Choroid plexus epithelial cell (primary cell): ENCODE measurements around the gene UNG.
"Not testable (repeated sequence)": the region's sequence is repeated elsewhere in the genome, so short reads cannot be mapped to it uniquely, and the experiment has no call there.

Source experiments
- DNase-seq: peaks from one replicate; pipeline ENCODE4 v3.0.0-alpha.2; 2010; ENCODE audit warnings: low read depth
- H3K4me3 ChIP-seq: 2 replicates; pipeline ENCODE4 v1.5.1; 2011; ENCODE audit warnings: low read depth, mild to moderate bottlenecking, control low read depth, low read length, moderate library complexity
- TF ChIP-seq, protein P1 (sequence below): conservative IDR thresholded peaks from 2 replicates; pipeline ENCODE4 v1.5.1; 2011; ENCODE audit warnings: low read depth, mild to moderate bottlenecking, control low read depth, inconsistent platforms, low read length, moderate library complexity

The UNG gene

DNA sequence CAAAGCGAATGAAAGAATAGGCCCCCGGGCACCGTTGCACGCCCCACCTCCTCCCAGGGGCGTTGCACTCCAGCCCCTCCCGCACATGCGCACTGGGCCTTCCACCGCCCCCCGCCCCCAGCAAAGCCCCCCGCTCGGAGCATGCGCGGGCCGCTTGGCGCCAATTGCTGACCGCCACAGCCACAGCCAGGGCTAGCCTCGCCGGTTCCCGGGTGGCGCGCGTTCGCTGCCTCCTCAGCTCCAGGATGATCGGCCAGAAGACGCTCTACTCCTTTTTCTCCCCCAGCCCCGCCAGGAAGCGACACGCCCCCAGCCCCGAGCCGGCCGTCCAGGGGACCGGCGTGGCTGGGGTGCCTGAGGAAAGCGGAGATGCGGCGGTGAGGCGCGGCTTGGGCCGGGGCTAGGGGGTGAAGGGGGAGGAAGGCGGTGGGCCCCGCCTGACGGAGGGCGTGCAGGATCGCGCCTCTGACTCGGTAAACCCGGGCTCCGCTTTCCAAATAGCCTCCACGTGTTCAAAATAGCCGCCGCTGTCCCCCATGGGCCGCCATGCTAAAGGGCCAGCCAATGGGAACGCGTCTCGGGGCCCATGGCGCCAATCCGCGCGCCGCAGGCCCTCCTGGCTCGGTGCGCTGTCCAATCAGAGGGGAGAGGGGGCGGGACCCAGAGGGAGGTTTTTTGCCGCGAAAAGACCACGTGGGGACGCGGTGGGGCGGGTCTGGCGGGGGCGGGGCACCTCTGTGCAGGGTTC is at the start of gene UNG:
Gene UNG, plus strand, starts transcription at position 163 of the 748 bp plus-strand sequence. Its CDS starts 83 bp downstream, at position 246.
- TF ChIP-seq, protein P1, sequence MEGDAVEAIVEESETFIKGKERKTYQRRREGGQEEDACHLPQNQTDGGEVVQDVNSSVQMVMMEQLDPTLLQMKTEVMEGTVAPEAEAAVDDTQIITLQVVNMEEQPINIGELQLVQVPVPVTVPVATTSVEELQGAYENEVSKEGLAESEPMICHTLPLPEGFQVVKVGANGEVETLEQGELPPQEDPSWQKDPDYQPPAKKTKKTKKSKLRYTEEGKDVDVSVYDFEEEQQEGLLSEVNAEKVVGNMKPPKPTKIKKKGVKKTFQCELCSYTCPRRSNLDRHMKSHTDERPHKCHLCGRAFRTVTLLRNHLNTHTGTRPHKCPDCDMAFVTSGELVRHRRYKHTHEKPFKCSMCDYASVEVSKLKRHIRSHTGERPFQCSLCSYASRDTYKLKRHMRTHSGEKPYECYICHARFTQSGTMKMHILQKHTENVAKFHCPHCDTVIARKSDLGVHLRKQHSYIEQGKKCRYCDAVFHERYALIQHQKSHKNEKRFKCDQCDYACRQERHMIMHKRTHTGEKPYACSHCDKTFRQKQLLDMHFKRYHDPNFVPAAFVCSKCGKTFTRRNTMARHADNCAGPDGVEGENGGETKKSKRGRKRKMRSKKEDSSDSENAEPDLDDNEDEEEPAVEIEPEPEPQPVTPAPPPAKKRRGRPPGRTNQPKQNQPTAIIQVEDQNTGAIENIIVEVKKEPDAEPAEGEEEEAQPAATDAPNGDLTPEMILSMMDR: no peak
- peak; percentile 96 for DNase-seq
- peak within 1 kb of the TSS; percentile 84 for H3K4me3 ChIP-seq

GRCh38 chr12:109048706-109049105 is 48.7 kb upstream of the UNG start:
- not testable (repeated sequence) for H3K4me3 ChIP-seq, DNase-seq

- not testable (repeated sequence) for H3K4me3 ChIP-seq, DNase-seq
These were observed 47.6 kb upstream of the UNG start for GRCh38 chr12:109049794-109050193.

DNA sequence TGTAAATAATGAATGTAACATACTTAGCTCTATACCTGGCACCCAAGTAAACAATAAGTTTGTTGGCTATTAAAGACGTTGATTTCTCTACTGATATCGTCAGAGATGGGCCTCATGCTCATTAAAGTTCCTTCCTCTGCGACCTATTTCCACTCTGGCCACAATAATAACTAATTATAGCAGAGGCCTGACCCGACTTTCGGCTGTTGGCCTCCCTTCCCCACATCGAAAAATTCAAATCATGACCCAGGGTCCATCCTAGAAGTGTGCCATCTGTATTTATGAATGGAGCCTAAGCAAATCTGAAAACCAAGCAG is 45.3 kb upstream of the UNG start:
- DNase-seq: no peak
- TF ChIP-seq, protein P1: no peak
- H3K4me3 ChIP-seq: peak overlapping the region; percentile 92

DNA sequence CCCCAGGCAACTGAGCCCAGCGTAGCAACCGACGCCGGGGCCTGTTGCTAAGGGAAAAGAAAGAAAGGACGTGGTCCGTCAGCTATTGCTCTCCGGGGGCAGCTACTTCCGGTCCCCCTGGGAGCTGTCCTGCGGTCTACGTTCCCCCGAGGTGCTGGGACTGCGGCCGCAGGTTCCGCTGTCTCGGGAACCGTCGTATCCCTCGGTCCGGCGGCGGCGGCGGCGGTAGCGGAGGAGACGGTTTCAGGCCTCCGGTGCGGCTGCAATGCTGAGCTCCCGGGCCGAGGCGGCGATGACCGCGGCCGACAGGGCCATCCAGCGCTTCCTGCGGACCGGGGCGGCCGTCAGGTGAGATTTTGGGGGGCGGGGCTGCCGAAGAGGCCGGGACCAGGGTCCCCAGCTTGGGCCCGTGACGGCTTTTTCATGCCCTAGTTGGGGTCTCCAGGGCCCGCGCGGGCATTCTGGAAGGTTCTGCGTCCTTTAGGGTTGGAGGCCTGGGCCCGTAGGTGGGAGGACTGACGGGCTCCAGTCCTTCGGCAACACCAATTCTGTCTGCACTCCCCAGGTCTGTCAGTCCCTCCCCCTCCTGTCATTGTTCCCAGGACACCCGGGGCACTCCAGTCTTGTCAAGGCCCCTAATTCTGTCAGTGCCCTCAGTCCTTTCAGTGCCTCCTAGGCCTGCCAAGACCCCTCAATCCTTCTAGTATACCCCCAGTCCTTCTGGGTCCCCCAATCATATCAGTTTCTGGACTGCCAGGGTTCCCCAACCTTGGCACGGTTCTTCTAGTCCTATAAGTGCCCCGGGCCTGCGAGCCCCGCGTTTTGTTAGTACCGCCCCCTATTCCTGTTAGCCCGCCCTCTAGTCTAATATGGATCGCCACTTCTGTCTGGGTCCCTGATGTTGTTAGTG is 44.7 kb upstream of the UNG start, which contains the start of gene USP30:
Gene USP30, plus strand, starts transcription at position 163 of the 910 bp plus-strand sequence. Its CDS starts 103 bp downstream, at position 266.
- H3K4me3 ChIP-seq: peak within 1 kb of the TSS; percentile 92
- TF ChIP-seq, protein P1: no peak
- peak; percentile 92 for DNase-seq

DNA sequence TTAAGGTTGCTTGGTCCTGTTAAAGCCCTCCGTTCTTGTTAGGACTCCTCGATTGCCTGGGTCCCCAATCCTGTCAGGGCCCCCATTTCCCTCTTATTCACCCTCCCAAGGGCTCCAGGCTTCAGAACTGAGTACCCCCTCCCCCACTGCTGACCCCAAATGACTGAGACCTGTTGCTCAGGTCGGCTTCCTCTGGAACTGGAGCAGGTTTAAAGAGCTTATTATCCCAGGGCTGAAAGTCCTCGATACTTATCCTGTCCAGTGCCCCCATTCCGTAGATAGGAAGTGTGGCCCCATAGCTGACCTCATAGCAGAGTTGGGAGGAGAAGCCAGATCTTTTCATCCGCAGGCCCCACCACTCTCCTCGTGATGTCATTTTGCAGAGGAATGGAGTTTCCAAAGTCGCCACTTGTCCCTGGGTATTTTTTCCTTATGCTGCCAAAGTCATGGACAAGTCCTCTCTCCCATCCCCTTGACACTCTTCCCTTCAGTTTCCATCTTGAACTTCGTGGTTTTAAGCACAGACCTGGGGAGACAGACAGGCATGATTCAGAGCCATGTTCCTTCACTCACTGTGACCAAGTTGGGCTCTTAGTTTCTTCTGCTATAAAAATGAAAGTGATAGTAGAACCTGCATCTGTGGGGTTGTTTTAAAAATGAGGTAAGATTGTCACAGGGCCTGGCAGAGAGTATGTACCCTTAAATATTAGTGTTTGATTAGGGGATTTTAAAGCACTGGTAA is 43.8 kb upstream of the UNG start:
- H3K4me3 ChIP-seq: peak overlapping the region; percentile 92
- TF ChIP-seq, protein P1: no peak
- peak; percentile 25 for DNase-seq

- H3K4me3 ChIP-seq: peak overlapping the region; percentile 92
- DNase-seq: not testable (repeated sequence)
These were observed 43.3 kb upstream of the UNG start for GRCh38 chr12:109054124-109054513.

GRCh38 chr12:109054520-109054919 is 42.9 kb upstream of the UNG start:
- TF ChIP-seq, protein P1: no peak
- DNase-seq: no peak
- no peak overlapping the region for H3K4me3 ChIP-seq
